MM.1S (cell line): ENCODE measurements around the gene NOBOX.
"Not testable (repeated sequence)": the region's sequence is repeated elsewhere in the genome, so short reads cannot be mapped to it uniquely, and the experiment has no call there.

ENCODE experiments used
- EZH2 ChIP-seq: fragments of 300-600 bp; sonication (generic); optimal IDR thresholded peaks from 2 replicates; pipeline ENCODE3; 2017; ENCODE audit warnings: low read depth, mild to moderate bottlenecking, antibody characterized with exemption, low read length, mixed read lengths
- EZH2phosphoT487 ChIP-seq: fragments of 300-600 bp; sonication (generic); IDR thresholded peaks from 2 replicates; pipeline ENCODE4 v1.6.1; 2018; ENCODE audit warnings: antibody characterized with exemption, low read length
- TF ChIP-seq, protein P1 (sequence below): fragments of 300-600 bp; sonication (generic); IDR thresholded peaks from 2 replicates; pipeline ENCODE4 v1.5.1; 2016; ENCODE audit warnings: antibody characterized with exemption, low read length, mixed read lengths

DNA sequence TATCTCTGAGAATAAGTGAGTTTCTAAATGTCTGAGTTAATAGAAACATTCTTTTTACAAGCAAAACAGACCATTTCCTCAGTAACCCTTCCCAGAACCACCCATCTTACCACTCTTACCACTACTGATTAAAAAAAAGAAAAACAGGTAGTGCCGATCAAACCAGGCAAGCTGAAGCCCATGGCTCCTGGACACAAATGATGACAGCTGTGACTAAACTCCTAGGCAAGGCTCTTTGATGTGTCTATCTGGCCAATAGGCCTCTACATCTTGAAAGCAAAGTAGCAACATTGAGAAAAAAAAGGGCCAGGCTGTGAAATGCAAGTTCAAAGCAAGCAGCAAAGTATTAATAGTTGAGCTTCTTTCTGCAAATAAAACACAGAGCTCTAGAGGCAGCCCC, 54.9 kb downstream of the NOBOX start:
- not testable (repeated sequence) for TF ChIP-seq EZH2phosphoT487, EZH2
- TF ChIP-seq, protein P1, sequence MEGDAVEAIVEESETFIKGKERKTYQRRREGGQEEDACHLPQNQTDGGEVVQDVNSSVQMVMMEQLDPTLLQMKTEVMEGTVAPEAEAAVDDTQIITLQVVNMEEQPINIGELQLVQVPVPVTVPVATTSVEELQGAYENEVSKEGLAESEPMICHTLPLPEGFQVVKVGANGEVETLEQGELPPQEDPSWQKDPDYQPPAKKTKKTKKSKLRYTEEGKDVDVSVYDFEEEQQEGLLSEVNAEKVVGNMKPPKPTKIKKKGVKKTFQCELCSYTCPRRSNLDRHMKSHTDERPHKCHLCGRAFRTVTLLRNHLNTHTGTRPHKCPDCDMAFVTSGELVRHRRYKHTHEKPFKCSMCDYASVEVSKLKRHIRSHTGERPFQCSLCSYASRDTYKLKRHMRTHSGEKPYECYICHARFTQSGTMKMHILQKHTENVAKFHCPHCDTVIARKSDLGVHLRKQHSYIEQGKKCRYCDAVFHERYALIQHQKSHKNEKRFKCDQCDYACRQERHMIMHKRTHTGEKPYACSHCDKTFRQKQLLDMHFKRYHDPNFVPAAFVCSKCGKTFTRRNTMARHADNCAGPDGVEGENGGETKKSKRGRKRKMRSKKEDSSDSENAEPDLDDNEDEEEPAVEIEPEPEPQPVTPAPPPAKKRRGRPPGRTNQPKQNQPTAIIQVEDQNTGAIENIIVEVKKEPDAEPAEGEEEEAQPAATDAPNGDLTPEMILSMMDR: not testable (repeated sequence)
